ENCODE measurements around the gene IQSEC1. TPM values are rescaled to one million over a fixed set of nuclear protein-coding genes. Genes with fewer than 3 reads are reported as not detected.

The IQSEC1 gene
- total and polyA plus RNA-seq, 9 of the 15 experiments (the other 6 are each of a cell fraction or from before 2014, with no cell fraction given), result 0.56 to 39.0 (median 6.8) TPM

- TF ChIP-seq CTCFL (IDR thresholded peaks at IDR 0.05; ENCODE audit: borderline replicate concordance, insufficient read depth, low read depth, low read length, poor library complexity, severe bottlenecking), result no peak
- no peak for TF ChIP-seq CREB3L1 (IDR thresholded peaks at IDR 0.05; ENCODE audit: borderline replicate concordance, low read depth)
- TF ChIP-seq DPF2 (IDR thresholded peaks at IDR 0.05), result no peak
- TF ChIP-seq GATAD2A (IDR thresholded peaks at IDR 0.05), result no peak
- TF ChIP-seq E2F6 (IDR thresholded peaks at IDR 0.05; ENCODE audit: borderline replicate concordance in 1 of 2, extremely low read depth in 1 of 2, insufficient read depth in 1 of 2, insufficient read length in 1 of 2, low read depth in 1 of 2, low read length in 1 of 2, poor library complexity in 1 of 2, severe bottlenecking in 1 of 2), result no peak
- TF ChIP-seq CBX3 (IDR thresholded peaks at IDR 0.05; ENCODE audit: borderline replicate concordance in 1 of 2, low read length in 2 of 2), result peak in 1 of 2 experiments; percentile 85; a peak in 1 of 3 replicates
- TF ChIP-seq HDAC2 (IDR thresholded peaks at IDR 0.05), result no peak
- TF ChIP-seq ZNF609 (CRISPR knock-in tag; IDR thresholded peaks at IDR 0.05; ENCODE audit: borderline replicate concordance), result no peak
- TF ChIP-seq CREB1 (IDR thresholded peaks at IDR 0.05), result peak; percentile 23; the same call in 1 of the 2 replicates
- no peak for TF ChIP-seq CREB1 (CRISPR knock-in tag; IDR thresholded peaks at IDR 0.05)
- TF ChIP-seq ZNF778 (CRISPR knock-in tag; IDR thresholded peaks at IDR 0.05), result no peak
- no peak for TF ChIP-seq SPI1 (IDR thresholded peaks at IDR 0.05; ENCODE audit: borderline replicate concordance, low read depth, low read length)
- peak in 1 of 2 experiments; percentile 76; a peak in 1 of 4 replicates for TF ChIP-seq SIN3A (IDR thresholded peaks at IDR 0.05; ENCODE audit: borderline replicate concordance in 2 of 2, control insufficient read depth in 1 of 2, low read depth in 2 of 2, low read length in 2 of 2)
- no peak for TF ChIP-seq ZFP91 (CRISPR knock-in tag; IDR thresholded peaks at IDR 0.05)
- peak; percentile 91 for TF ChIP-seq ZNF717 (CRISPR knock-in tag; IDR thresholded peaks at IDR 0.05)
Observed at GRCh38 chr3:13002398-13003124, 70.7 kb downstream of the IQSEC1 start (continued).
